ENCODE measurements around the gene DALRD3. TPM values are rescaled to one million over a fixed set of nuclear protein-coding genes. Genes with fewer than 3 reads are reported as not detected.

The DALRD3 gene
- total RNA-seq, 2 experiments from 2014 or later = 20.2 to 22.8 TPM

DNA sequence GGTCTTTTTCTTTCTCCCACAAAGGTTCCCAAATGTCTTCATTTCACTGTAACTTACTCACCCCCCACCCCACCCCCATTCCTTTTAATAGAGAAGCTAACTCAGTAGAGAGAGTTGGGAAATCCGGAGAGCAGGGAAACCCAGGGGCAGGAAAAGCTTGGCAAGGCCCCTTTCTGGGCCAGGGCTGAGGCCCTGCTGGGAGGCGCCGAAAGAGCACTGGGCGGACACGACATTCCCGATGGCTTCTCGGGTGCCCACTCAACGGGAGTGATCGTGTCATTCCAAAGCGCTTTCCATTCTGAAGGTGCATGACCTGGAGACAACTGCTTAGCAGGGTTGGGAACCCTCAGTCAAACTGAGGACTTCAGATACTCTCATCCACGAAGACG is 1.6 kb upstream of the DALRD3 start:
- intact Hi-C loops (cut with micrococcal nuclease) = loop anchor here (5.0 kb wide), 1 partner anchor 33 kb away; no protein-coding TSS in a partner anchor
- Mint-ChIP-seq H3K27ac (peak overlapping the region; percentile 94), H3K27me3 (no peaks in the 10 kb centered on the region), H3K36me3 (ENCODE audit: low read depth) (peaks cover 42% of the 10 kb centered on the region), H3K9me3 (no peaks in the 10 kb centered on the region), H3K4me3 (peak overlapping the region; percentile 87), H3K4me1 (ENCODE audit: low read depth) (peaks cover 32% of the 10 kb centered on the region)
- POLR2A ChIA-PET = interaction anchor here (0.6 to 12.0 kb wide), 8 partner anchors 6 to 144 kb away, joined by 3 to 200 read pairs (median 26); partner anchors contain the start of genes IMPDH2, P4HTM, QRICH1 and WDR6
- DNase-seq = no peak
- no peak for TF ChIP-seq CTCF (IDR thresholded peaks at IDR 0.05)
- no peak for ATAC-seq
- CTCF ChIA-PET = interaction anchor here (0.6 to 5.9 kb wide), 5 partner anchors 8 to 249 kb away, joined by 3 to 64 read pairs (median 37); partner anchors contain the start of genes P4HTM, QRICH1 and WDR6

- no peak for TF ChIP-seq CTCF (IDR thresholded peaks at IDR 0.05)
- DNase-seq = no peak
- CTCF ChIA-PET = interaction anchor here (4.5 to 8.6 kb wide), 2 partner anchors 11 to 31 kb away, joined by 45 to 78 read pairs; partner anchors contain the start of genes P4HTM and WDR6
- Mint-ChIP-seq H3K27ac (peak overlapping the region; percentile 89), H3K36me3 (ENCODE audit: low read depth) (peaks cover 29% of the 10 kb centered on the region), H3K4me1 (ENCODE audit: low read depth) (peaks cover 21% of the 10 kb centered on the region), H3K27me3 (no peaks in the 10 kb centered on the region), H3K9me3 (no peaks in the 10 kb centered on the region), H3K4me3 (peak overlapping the region; percentile 87)
- POLR2A ChIA-PET = interaction anchor here (5.5 to 12.0 kb wide), 2 partner anchors 12 to 28 kb away, joined by 72 to 200 read pairs; partner anchors contain the start of genes P4HTM and WDR6
- ATAC-seq = no peak
- intact Hi-C loops (cut with micrococcal nuclease) = no loop called here
These were observed 277 bp upstream of the DALRD3 start for GRCh38 chr3:49018707-49019006.

DNA sequence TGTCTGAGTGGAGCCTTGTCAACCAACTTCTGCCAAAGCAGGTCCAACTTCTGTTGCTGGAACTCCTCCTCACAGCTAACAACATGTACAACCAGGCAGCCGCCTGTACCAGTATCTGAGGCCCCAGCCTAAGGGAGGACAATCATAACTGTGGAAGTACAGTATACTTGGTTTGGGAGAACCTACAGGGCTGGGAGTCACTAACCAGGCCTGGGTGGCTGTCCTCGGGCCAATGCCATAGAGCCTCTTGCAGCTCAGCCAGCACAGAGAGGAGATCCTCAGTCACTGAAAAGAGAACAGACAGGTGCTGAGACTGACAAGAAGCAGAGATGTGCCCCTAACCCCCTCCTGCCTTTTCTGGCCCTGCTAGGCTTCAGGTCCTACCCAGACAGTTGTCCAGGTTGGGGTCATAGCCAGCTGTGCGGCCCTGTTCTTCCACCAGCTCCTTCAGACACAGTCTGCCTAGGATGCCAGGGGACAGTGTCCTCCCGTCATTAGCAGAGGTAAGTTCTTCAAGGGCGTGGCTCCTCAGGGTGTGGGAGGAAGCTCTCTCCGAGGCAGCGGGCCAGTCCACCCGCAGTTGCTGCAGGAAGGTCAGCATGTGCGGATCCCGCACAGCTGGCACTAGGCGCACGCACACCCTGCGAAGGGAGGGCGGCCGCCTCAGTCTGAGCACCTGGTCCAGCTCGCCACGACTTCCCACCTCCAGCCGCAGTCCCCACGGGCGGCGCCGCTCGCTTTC is 980 bp downstream of the DALRD3 start:
- Mint-ChIP-seq H3K4me3 (peak overlapping the region; percentile 87), H3K36me3 (ENCODE audit: low read depth) (peaks cover 17% of the 10 kb centered on the region), H3K27me3 (no peaks in the 10 kb centered on the region), H3K4me1 (ENCODE audit: low read depth) (peaks cover 14% of the 10 kb centered on the region), H3K27ac (peak overlapping the region; percentile 2), H3K9me3 (no peaks in the 10 kb centered on the region)
- ChIA-PET CTCF (interaction anchor here (0.8 to 8.6 kb wide), 4 partner anchors 9 to 30 kb away, joined by 3 to 78 read pairs (median 10); partner anchors contain the start of genes P4HTM and WDR6), POLR2A (interaction anchor here (0.6 to 12.0 kb wide), 10 partner anchors 6 to 75 kb away, joined by 3 to 200 read pairs (median 6); partner anchors contain the start of genes IMPDH2, NDUFAF3, P4HTM and WDR6)
- no peak for TF ChIP-seq CTCF (IDR thresholded peaks at IDR 0.05)
- ATAC-seq (no peak), DNase-seq (no peak)
- intact Hi-C loops (cut with micrococcal nuclease) = no loop called here

GRCh38 chr3:49016414-49017228 is 1.8 kb downstream of the DALRD3 start:
- no peaks in the 10 kb centered on the region for H3K27me3 Mint-ChIP-seq
- no peak for DNase-seq
- peaks cover 16% of the 10 kb centered on the region for H3K4me1 Mint-ChIP-seq (ENCODE audit: low read depth)
- peak overlapping the region; percentile 87 for H3K4me3 Mint-ChIP-seq
- no peak for TF ChIP-seq CTCF (IDR thresholded peaks at IDR 0.05)
- no peak overlapping the region for H3K27ac Mint-ChIP-seq
- H3K9me3 Mint-ChIP-seq = no peaks in the 10 kb centered on the region
- intact Hi-C loops (cut with micrococcal nuclease) = no loop called here
- ChIA-PET POLR2A (interaction anchor here (0.5 to 12.0 kb wide), 11 partner anchors 7 to 81 kb away, joined by 3 to 200 read pairs (median 6); partner anchors contain the start of genes IMPDH2, NDUFAF3, P4HTM and WDR6), CTCF (interaction anchor here (0.8 to 8.6 kb wide), 5 partner anchors 9 to 78 kb away, joined by 3 to 78 read pairs (median 3); partner anchors contain the start of genes P4HTM and WDR6)
- H3K36me3 Mint-ChIP-seq (ENCODE audit: low read depth) = peaks cover 23% of the 10 kb centered on the region
- ATAC-seq = no peak

Data from activated CD8-positive, alpha-beta T cell treated with anti-CD3 and anti-CD28 coated beads for 36 hours (primary cell).